Posterior vena cava (tissue), 2 donors: Measurements from ENCODE around the gene CMIP. TPM values are rescaled to one million over a fixed set of nuclear protein-coding genes. Genes with fewer than 3 reads are reported as not detected.

Experiments
- DNase-seq: peaks from one replicate; pipeline ENCODE4 v3.0.0-alpha.2; 2020; ENCODE audit warnings: low spot score
- intact Hi-C, 2 donors: fragments of 100-400 bp; cut with DNase I; formaldehyde crosslinking; loops; one replicate each; pipeline versions ENCODE4 v1.14.1 to v1.14.2; 2022 to 2023
- total RNA-seq, 2 donors: library from RNA; stranded (reverse); fragmentation: NEBNext Ultra II Directional; extraction: Animal tissue kit (Norgen Biotek cat#: 25700); gene quantifications; one replicate each; pipeline ENCODE4 v1.2.1, GENCODE V29; 2021
- donor health status: DM: yes; HTN: yes; CAD: no.
- donor health status: DM: yes; HTN: yes; CAD: no.

The CMIP gene
- total RNA-seq, 2 donors from 2014 or later, result 38.2 to 45.2 TPM

GRCh38 chr16:81664153-81664552, 219.5 kb downstream of the CMIP start:
- DNase-seq, result no peak
- intact Hi-C loops, result no loop called here

GRCh38 chr16:81665588-81665987, 221.0 kb downstream of the CMIP start:
- intact Hi-C loops, result no loop called here
- no peak for DNase-seq

GRCh38 chr16:81666113-81666512, 221.5 kb downstream of the CMIP start:
- DNase-seq, result no peak
- intact Hi-C loops, result no loop called here

GRCh38 chr16:81668243-81669097, 223.9 kb downstream of the CMIP start:
- no peak for DNase-seq

GRCh38 chr16:81669473-81670350, 225.1 kb downstream of the CMIP start:
- intact Hi-C loops, result no loop called here
- no peak for DNase-seq

More at GRCh38 chr16:81668243-81669097, 223.9 kb downstream of the CMIP start:
- intact Hi-C loops, result no loop called here

GRCh38 chr16:81671738-81672597, 227.4 kb downstream of the CMIP start:
- DNase-seq, result no peak
- intact Hi-C loops, result no loop called here

GRCh38 chr16:81673432-81673831, 228.8 kb downstream of the CMIP start:
- intact Hi-C loops, result no loop called here
- DNase-seq, result no peak

GRCh38 chr16:81675662-81676061, 231.1 kb downstream of the CMIP start:
- intact Hi-C loops, result no loop called here
- DNase-seq, result no peak

- no peak for DNase-seq
- intact Hi-C loops, result no loop called here
Observed at GRCh38 chr16:81676066-81676882, 231.7 kb downstream of the CMIP start.

- no peak for DNase-seq
- intact Hi-C loops, result no loop called here
Observed at GRCh38 chr16:81676883-81677737, 232.5 kb downstream of the CMIP start.

- no peak for DNase-seq
- intact Hi-C loops, result no loop called here
Observed at GRCh38 chr16:81678326-81679095, 233.9 kb downstream of the CMIP start.

GRCh38 chr16:81679721-81680430, 235.3 kb downstream of the CMIP start:
- intact Hi-C loops, result no loop called here
- no peak for DNase-seq

GRCh38 chr16:81680444-81681275, 236.1 kb downstream of the CMIP start:
- DNase-seq, result no peak
- intact Hi-C loops, result no loop called here

- intact Hi-C loops, result no loop called here
Observed at GRCh38 chr16:81681311-81681710, 236.7 kb downstream of the CMIP start.

GRCh38 chr16:81684242-81684837, 239.7 kb downstream of the CMIP start:
- intact Hi-C loops, result no loop called here
- no peak for DNase-seq

More at GRCh38 chr16:81681311-81681710, 236.7 kb downstream of the CMIP start:
- no peak for DNase-seq
